CD8-positive, alpha-beta memory T cell (primary cell): ENCODE results near the gene PTPRE. TPM values are rescaled to one million over a fixed set of nuclear protein-coding genes. Genes with fewer than 3 reads are reported as not detected.

ENCODE experiments used
- CTCF ChIA-PET: fragments of 350-600 bp; sonication (Branson Sonifier 250); formaldehyde crosslinking; loops from one replicate; lab custom pipeline; 2021; ENCODE audit warnings: antibody characterized with exemption; lab: Charles Lee
- POLR2A ChIA-PET: fragments of 350-600 bp; sonication (Branson Sonifier 250); formaldehyde crosslinking; loops from one replicate; lab custom pipeline; 2021; ENCODE audit warnings: antibody characterized with exemption; lab: Charles Lee
- DNase-seq, 5 donors: peaks; one replicate each; pipeline versions ENCODE4 v3.0.0 to v3.0.0-alpha.2; 2020 to 2022; ENCODE audit warnings: mixed read lengths in 1 of 5
- H3K27ac ChIP-seq: one replicate; pipeline ENCODE4 v1.7.0; 2013; ENCODE audit warnings: low read depth, mild to moderate bottlenecking, low read length, moderate library complexity
- H3K27me3 ChIP-seq: 2 replicates; pipeline ENCODE4 v1.7.0; 2013; ENCODE audit warnings: low read length, mild to moderate bottlenecking; ENCODE audit not compliant: insufficient read depth, poor library complexity, severe bottlenecking
- H3K36me3 ChIP-seq: 2 replicates; pipeline ENCODE4 v1.7.0; 2013; ENCODE audit warnings: mild to moderate bottlenecking, low read length, moderate library complexity; ENCODE audit not compliant: insufficient read depth
- H3K4me1 ChIP-seq: 2 replicates; pipeline ENCODE4 v1.7.0; 2013; ENCODE audit warnings: mild to moderate bottlenecking, low read length, moderate library complexity; ENCODE audit not compliant: insufficient read depth
- H3K4me3 ChIP-seq: 2 replicates; pipeline ENCODE4 v1.7.0; 2013; ENCODE audit warnings: mild to moderate bottlenecking, low read length
- H3K9me3 ChIP-seq: 2 replicates; pipeline ENCODE4 v1.7.0; 2013; ENCODE audit warnings: mild to moderate bottlenecking, low read length
- H3K27ac Mint-ChIP-seq, 8 donors: one replicate each; pipeline ENCODE4 v1.8.0; 2020 to 2021; ENCODE audit warnings: mixed read lengths in 8 of 8, mild to moderate bottlenecking in 6 of 8, inconsistent platforms in 3 of 8, moderate library complexity in 3 of 8
- H3K27me3 Mint-ChIP-seq, 2 donors: one replicate each; pipeline ENCODE4 v1.8.0; 2020 to 2021; ENCODE audit warnings: mixed read lengths in 2 of 2, mild to moderate bottlenecking in 1 of 2, moderate library complexity in 1 of 2
- H3K36me3 Mint-ChIP-seq, 3 donors: one replicate each; pipeline ENCODE4 v1.8.0; 2020 to 2021; ENCODE audit warnings: mixed read lengths in 3 of 3, inconsistent platforms in 1 of 3, mild to moderate bottlenecking in 1 of 3
- H3K4me1 Mint-ChIP-seq, 3 donors: one replicate each; pipeline ENCODE4 v1.8.0; 2020 to 2021; ENCODE audit warnings: mixed read lengths in 3 of 3, inconsistent platforms in 1 of 3, mild to moderate bottlenecking in 1 of 3
- H3K4me3 Mint-ChIP-seq, 7 donors: one replicate each; pipeline ENCODE4 v1.8.0; 2020 to 2021; ENCODE audit warnings: mixed read lengths in 7 of 7, mild to moderate bottlenecking in 6 of 7, moderate library complexity in 4 of 7, inconsistent platforms in 2 of 7
- H3K9me3 Mint-ChIP-seq, 5 donors: one replicate each; pipeline ENCODE4 v1.8.0; 2020 to 2022; ENCODE audit warnings: mixed read lengths in 5 of 5, mild to moderate bottlenecking in 3 of 5, moderate library complexity in 2 of 5, inconsistent platforms in 1 of 5
- polyA plus RNA-seq: library from polyadenylated mRNA; unstranded; fragments of 300-500 nt; fragmentation: Illumina TruSeq; gene quantifications from one replicate; pipeline ENCODE4 v1.2.3, GENCODE V29; 2021
- total RNA-seq, 2 experiments: library from RNA; stranded (reverse); gene quantifications; one replicate each; pipeline ENCODE4 v1.2.3, GENCODE V29; 2021

Gene PTPRE
- total and polyA plus RNA-seq, 3 experiments from 2014 or later, result 25.2 to 29.5 (median 26.0) TPM

DNA sequence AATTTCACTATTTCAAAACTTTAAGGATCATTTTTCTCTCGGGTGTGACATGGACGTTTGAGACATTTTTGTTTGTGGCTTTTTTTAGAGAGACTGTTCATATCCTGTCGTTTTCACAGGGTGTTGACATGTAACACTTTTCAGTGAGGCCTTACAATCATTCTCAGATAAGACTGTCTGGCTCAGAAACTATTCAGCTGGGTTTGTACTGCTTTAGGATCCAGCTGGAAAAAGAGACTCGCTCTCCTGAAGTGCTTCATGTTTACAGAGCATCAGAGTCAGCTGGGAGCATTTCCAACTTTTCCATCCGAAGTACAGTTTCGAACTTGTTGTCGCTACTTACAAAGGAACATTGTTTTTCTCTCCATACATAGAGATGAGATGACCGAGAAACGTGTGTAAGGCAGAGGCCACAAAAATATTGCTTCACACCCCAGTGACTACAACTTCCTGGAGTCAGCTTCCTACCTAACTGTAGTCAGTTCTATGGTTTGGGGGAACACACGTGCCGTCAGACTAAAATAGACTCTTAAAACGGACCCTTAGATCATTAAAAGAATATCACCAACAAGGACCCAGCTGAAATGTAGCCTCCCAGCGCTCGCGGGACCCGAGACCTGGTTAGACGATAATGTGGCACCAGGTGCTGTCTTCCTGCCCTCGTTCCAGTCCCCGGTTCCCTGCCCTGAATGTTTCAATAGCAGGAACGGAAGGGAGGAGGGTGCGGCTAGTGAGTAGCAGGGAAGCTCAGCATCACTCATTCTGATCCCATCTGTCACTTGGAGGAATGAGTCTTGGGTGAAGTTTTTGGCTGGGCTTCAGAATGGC, 141.3 kb downstream of the PTPRE start:
- H3K9me3 Mint-ChIP-seq, result no peaks in the 10 kb centered on the region
- no peaks in the 10 kb centered on the region for H3K27me3 Mint-ChIP-seq
- ChIA-PET POLR2A (interaction anchor here (0.7 to 3.1 kb wide), 5 partner anchors 11 to 139 kb away, joined by 3 to 51 read pairs (median 5); no protein-coding TSS in a partner anchor), CTCF (interaction anchor here (1.1 to 4.5 kb wide), 7 partner anchors 11 to 142 kb away, joined by 3 to 53 read pairs (median 12); partner anchors contain the start of gene PTPRE)
- peak overlapping the region; percentile 85 to 97 (median 88) for H3K4me3 Mint-ChIP-seq
- Histone ChIP-seq H3K27me3 (no peaks in the 10 kb centered on the region), H3K4me1 (peaks cover 55% of the 10 kb centered on the region), H3K27ac (peak overlapping the region; percentile 95), H3K36me3 (peaks cover 21% of the 10 kb centered on the region), H3K4me3 (peak overlapping the region; percentile 94), H3K9me3 (no peaks in the 10 kb centered on the region)
- peaks cover 0 to 54% (median 9%) of the 10 kb centered on the region in 3 donors for H3K36me3 Mint-ChIP-seq
- peak overlapping the region; percentile 94 to 100 (median 97) for H3K27ac Mint-ChIP-seq
- peaks cover 59 to 76% (median 68%) of the 10 kb centered on the region in 3 donors for H3K4me1 Mint-ChIP-seq
- DNase-seq, result peak in 3 of 5 donors; percentile 33 to 66 (median 56)

DNA sequence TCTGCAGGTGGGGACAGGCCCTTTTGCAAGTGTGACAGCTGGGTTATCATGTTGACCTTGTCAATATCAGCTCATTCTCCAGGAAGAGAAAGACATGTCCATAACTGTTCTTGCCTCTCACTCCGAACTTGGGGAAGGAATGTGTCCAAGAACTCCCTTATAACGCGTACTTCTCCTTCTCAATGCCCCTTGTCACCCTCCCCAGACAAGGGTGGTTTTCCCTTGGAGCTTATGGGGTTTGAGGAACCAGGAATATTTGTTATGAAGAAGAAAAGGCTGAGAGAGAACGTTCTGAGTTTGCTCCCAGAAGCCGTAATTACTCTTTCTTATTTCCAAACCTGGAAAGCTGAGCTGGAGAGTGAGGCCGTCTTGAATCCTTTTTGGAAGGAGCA, 141.9 kb downstream of the PTPRE start:
- Mint-ChIP-seq H3K4me1 (peaks cover 59 to 77% (median 68%) of the 10 kb centered on the region in 3 donors), H3K27me3 (no peaks in the 10 kb centered on the region), H3K4me3 (peak overlapping the region; percentile 85 to 97 (median 88)), H3K36me3 (peaks cover 0 to 57% (median 9%) of the 10 kb centered on the region in 3 donors), H3K27ac (peak overlapping the region; percentile 94 to 100 (median 97)), H3K9me3 (no peaks in the 10 kb centered on the region)
- peaks cover 21% of the 10 kb centered on the region for H3K36me3 ChIP-seq
- peaks cover 55% of the 10 kb centered on the region for H3K4me1 ChIP-seq
- peak overlapping the region; percentile 94 for H3K4me3 ChIP-seq
- H3K27ac ChIP-seq, result peak overlapping the region; percentile 95
- ChIA-PET POLR2A (interaction anchor here (1.5 to 3.1 kb wide), 3 partner anchors 10 to 20 kb away, joined by 5 to 51 read pairs (median 15); no protein-coding TSS in a partner anchor), CTCF (interaction anchor here (1.4 to 4.5 kb wide), 6 partner anchors 11 to 102 kb away, joined by 6 to 53 read pairs (median 24); no protein-coding TSS in a partner anchor)
- no peaks in the 10 kb centered on the region for H3K27me3 ChIP-seq
- no peaks in the 10 kb centered on the region for H3K9me3 ChIP-seq
- DNase-seq, result no peak

DNA sequence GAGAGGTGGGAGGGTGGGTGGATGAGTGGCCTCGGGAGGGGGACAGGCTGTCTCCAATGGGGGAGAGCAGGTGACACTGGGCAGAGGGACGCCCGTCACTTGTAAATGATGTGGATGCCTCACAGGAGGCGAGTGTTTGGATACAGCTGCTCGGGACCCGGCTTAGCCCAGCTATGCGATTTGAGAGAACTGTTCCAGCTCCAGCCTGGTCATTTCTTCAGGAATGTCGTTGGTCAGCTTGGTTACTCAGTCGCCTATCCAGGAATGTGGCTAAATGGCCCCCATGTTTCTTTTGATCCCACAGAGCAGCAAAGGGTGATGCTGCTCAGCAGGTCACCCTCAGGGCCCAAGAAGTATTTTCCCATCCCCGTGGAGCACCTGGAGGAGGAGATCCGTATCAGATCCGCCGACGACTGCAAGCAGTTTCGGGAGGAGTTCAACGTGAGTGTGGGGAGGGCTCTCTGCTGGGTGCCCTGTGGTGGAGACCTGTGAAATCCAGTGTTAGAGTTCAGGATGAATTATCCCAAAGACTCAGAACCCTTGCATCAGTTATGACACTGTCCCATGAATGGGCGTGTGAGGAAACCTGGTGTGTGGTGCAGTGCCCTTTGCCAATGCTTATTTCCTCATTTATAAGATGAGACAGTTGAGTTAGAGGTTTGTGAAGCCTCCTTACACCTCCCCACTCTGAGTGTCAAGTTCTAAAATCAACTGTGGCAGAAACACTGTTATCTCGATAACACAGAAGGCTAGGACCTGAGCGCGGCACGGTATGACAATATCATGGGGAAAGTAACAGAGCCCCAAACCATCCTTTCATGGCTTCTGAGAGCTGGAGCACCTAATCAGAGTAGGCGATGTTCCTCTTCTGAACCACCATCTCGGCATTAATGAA, 142.6 kb downstream of the PTPRE start:
- peak overlapping the region; percentile 95 for H3K27ac ChIP-seq
- DNase-seq, result no peak
- no peaks in the 10 kb centered on the region for H3K27me3 ChIP-seq
- H3K9me3 Mint-ChIP-seq, result no peaks in the 10 kb centered on the region
- H3K4me1 Mint-ChIP-seq, result peaks cover 59 to 78% (median 68%) of the 10 kb centered on the region in 3 donors
- peaks cover 21% of the 10 kb centered on the region for H3K36me3 ChIP-seq
- peak overlapping the region; percentile 94 to 100 (median 97) for H3K27ac Mint-ChIP-seq
- no peaks in the 10 kb centered on the region for H3K27me3 Mint-ChIP-seq
- H3K4me1 ChIP-seq, result peaks cover 55% of the 10 kb centered on the region
- H3K4me3 ChIP-seq, result peak overlapping the region; percentile 94
- H3K36me3 Mint-ChIP-seq, result peaks cover 0 to 62% (median 9%) of the 10 kb centered on the region in 3 donors
- ChIA-PET CTCF (interaction anchor here (1.4 to 4.5 kb wide), 7 partner anchors 10 to 101 kb away, joined by 6 to 53 read pairs (median 16); no protein-coding TSS in a partner anchor), POLR2A (interaction anchor here (1.5 to 3.1 kb wide), 2 partner anchors 9 to 14 kb away, joined by 5 to 51 read pairs; no protein-coding TSS in a partner anchor)
- no peaks in the 10 kb centered on the region for H3K9me3 ChIP-seq
- H3K4me3 Mint-ChIP-seq, result peak overlapping the region; percentile 85 to 97 (median 88)

DNA sequence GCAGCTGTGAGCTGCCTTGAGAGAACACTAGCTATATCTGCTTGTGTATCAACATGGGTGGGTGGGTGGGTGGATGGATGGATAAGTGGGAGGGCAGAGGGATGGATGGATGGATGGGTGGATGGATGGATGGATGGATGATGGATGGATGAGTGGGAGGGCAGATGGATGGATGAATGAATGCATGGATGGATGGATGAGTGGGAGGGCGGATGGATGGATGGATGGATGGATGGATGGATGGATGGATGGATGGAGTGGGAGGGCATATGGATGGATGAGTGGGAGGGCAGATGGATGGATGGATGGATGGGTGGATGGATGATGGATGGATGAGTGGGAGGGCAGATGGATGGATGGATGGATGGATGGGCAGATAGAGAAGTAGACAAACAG, 143.2 kb downstream of the PTPRE start:
- Histone ChIP-seq H3K4me1 (peaks cover 55% of the 10 kb centered on the region), H3K27me3 (no peaks in the 10 kb centered on the region), H3K27ac (no peak overlapping the region), H3K9me3 (no peaks in the 10 kb centered on the region), H3K36me3 (peaks cover 27% of the 10 kb centered on the region), H3K4me3 (no peak overlapping the region)
- Mint-ChIP-seq H3K36me3 (peaks cover 2 to 67% (median 9%) of the 10 kb centered on the region in 3 donors), H3K27ac (peak overlapping the region; percentile 70 to 100 (median 94)), H3K9me3 (no peaks in the 10 kb centered on the region), H3K4me3 (peak overlapping the region; percentile 68 to 90 (median 87)), H3K27me3 (no peaks in the 10 kb centered on the region), H3K4me1 (peaks cover 57 to 78% (median 68%) of the 10 kb centered on the region in 3 donors)
- CTCF ChIA-PET, result interaction anchor here (2.9 to 3.3 kb wide), 2 partner anchors 13 to 19 kb away, joined by 12 to 16 read pairs; no protein-coding TSS in a partner anchor
- POLR2A ChIA-PET, result no interaction called here
- no peak for DNase-seq

DNA sequence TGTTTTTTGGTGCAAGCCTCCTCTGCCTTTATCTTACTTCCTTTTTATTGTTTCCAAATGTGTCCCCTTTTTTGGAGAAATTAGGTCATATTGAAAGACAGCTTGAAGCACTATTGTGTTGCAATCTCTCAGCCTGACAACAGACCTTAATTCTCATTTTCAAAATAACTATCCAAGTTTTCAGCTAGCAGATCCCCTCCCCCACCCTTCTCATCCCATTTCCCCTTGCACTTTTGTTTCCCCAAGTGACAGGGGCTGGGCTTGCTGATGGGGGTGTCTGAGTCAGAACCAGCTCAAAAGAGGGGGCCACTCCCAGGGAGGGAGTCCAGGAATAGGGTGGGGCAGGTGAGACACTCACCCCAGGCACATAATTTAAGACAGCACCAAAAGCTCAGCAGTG, 144.0 kb downstream of the PTPRE start:
- H3K27ac ChIP-seq, result no peak overlapping the region
- peaks cover 59 to 84% (median 73%) of the 10 kb centered on the region in 3 donors for H3K4me1 Mint-ChIP-seq

DNA sequence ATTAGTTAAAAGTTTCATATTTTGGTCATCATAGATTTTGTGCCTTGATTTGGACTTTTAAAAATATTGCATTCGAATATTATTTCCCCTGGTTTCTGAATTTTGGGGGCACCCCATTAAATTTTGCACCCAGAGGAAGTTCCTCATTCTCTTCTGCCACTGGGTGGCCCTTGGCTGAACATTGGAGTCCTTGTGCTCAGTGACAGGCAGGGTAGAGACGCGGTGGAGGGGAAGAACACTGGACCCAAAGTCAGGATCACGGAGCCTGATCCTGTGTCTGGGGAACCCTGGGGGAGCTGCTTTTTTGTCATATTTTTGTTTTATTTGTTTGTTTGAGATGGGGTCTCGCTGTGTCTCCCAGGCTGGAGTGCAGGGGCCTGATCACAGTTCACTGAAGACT, 144.6 kb downstream of the PTPRE start:
- Histone ChIP-seq H3K36me3 (peaks cover 37% of the 10 kb centered on the region), H3K4me3 (no peak overlapping the region), H3K4me1 (peaks cover 41% of the 10 kb centered on the region), H3K27me3 (no peaks in the 10 kb centered on the region), H3K9me3 (no peaks in the 10 kb centered on the region), H3K27ac (no peak overlapping the region)
- H3K36me3 Mint-ChIP-seq, result peaks cover 3 to 81% (median 17%) of the 10 kb centered on the region in 3 donors
- DNase-seq, result no peak
- H3K4me1 Mint-ChIP-seq, result peaks cover 58 to 80% (median 76%) of the 10 kb centered on the region in 3 donors
- H3K9me3 Mint-ChIP-seq, result no peaks in the 10 kb centered on the region
- H3K4me3 Mint-ChIP-seq, result peak overlapping the region in 3 of 7 donors; percentile 15 to 84 (median 68)
- ChIA-PET CTCF (interaction anchor here (1.3 to 3.3 kb wide), 6 partner anchors 11 to 161 kb away, joined by 3 to 16 read pairs (median 6); no protein-coding TSS in a partner anchor), POLR2A (no interaction called here)
- peak overlapping the region in 7 of 8 donors; percentile 32 to 90 (median 76) for H3K27ac Mint-ChIP-seq
- H3K27me3 Mint-ChIP-seq, result no peaks in the 10 kb centered on the region

More for the DNA sequence above, 144.0 kb downstream of the PTPRE start:
- H3K4me3 Mint-ChIP-seq, result peak overlapping the region; percentile 32 to 90 (median 68)
- peaks cover 47% of the 10 kb centered on the region for H3K4me1 ChIP-seq
- H3K4me3 ChIP-seq, result no peak overlapping the region
- no peaks in the 10 kb centered on the region for H3K27me3 Mint-ChIP-seq
- H3K36me3 ChIP-seq, result peaks cover 36% of the 10 kb centered on the region
- ChIA-PET POLR2A (no interaction called here), CTCF (interaction anchor here (1.0 to 3.3 kb wide), 6 partner anchors 12 to 166 kb away, joined by 3 to 16 read pairs (median 6); no protein-coding TSS in a partner anchor)
- peak overlapping the region; percentile 47 to 90 (median 81) for H3K27ac Mint-ChIP-seq
- H3K9me3 ChIP-seq, result no peaks in the 10 kb centered on the region
- H3K27me3 ChIP-seq, result no peaks in the 10 kb centered on the region
- H3K36me3 Mint-ChIP-seq, result peaks cover 3 to 75% (median 15%) of the 10 kb centered on the region in 3 donors
- H3K9me3 Mint-ChIP-seq, result no peaks in the 10 kb centered on the region
- no peak for DNase-seq

DNA sequence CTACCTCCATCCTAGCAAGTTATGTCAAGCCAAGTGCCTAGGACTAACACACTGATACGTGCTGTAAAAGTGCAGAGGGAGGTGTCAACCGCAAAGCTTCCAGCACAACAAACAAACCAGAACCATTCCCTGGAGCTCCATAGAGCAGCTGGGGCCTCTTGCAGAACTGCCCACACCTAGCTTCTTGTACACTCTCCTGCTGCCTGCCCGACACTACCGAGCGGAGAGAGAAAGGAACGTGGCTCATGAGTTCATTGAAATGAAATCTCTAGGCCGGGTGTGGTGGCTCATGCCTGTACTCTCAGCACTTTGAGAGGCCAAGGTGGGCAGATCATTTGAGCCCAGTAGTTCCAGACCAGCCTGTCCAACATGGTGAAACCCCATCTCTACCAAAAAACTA, 145.8 kb downstream of the PTPRE start:
- peaks cover 35% of the 10 kb centered on the region for H3K4me1 ChIP-seq
- no peak for DNase-seq
- H3K4me3 Mint-ChIP-seq, result peak overlapping the region in 2 of 7 donors; percentile 51 to 61
- POLR2A ChIA-PET, result interaction anchor here (0.8 kb wide), 1 partner anchor 11 kb away, joined by 3 read pairs; no protein-coding TSS in a partner anchor
- H3K9me3 Mint-ChIP-seq, result no peaks in the 10 kb centered on the region
- no peak overlapping the region for H3K27ac ChIP-seq
- peaks cover 55 to 72% (median 71%) of the 10 kb centered on the region in 3 donors for H3K4me1 Mint-ChIP-seq
- peaks cover 3 to 87% (median 21%) of the 10 kb centered on the region in 3 donors for H3K36me3 Mint-ChIP-seq
- H3K9me3 ChIP-seq, result no peaks in the 10 kb centered on the region
- H3K27ac Mint-ChIP-seq, result peak overlapping the region in 3 of 8 donors; percentile 86 to 92 (median 90)
- peaks cover 41% of the 10 kb centered on the region for H3K36me3 ChIP-seq
- H3K27me3 Mint-ChIP-seq, result no peaks in the 10 kb centered on the region
- CTCF ChIA-PET, result interaction anchor here (1.4 to 3.3 kb wide), 5 partner anchors 10 to 41 kb away, joined by 3 to 16 read pairs (median 7); no protein-coding TSS in a partner anchor
- H3K4me3 ChIP-seq, result no peak overlapping the region
- no peaks in the 10 kb centered on the region for H3K27me3 ChIP-seq
